HG03521 (cell line): Measurements from ENCODE around the gene DNAJC16.
"Not testable (repeated sequence)": the region's sequence is repeated elsewhere in the genome, so short reads cannot be mapped to it uniquely, and the experiment has no call there.

Experiments
- ATAC-seq: cut with Tn5 transposase; IDR thresholded peaks from one replicate; pipeline ENCODE4 v1.9.1; 2021; ENCODE audit warnings: mild to moderate bottlenecking, moderate library complexity; ENCODE audit not compliant: unreplicated experiment

The DNAJC16 gene

GRCh38 chr1:15578921-15579682, 52.5 kb downstream of the DNAJC16 start:
- ATAC-seq: no peak

GRCh38 chr1:15579683-15580047, 53.0 kb downstream of the DNAJC16 start:
- no peak for ATAC-seq

GRCh38 chr1:15583016-15583706, 56.5 kb downstream of the DNAJC16 start:
- ATAC-seq: no peak

GRCh38 chr1:15584489-15585363, 58.1 kb downstream of the DNAJC16 start, which contains the start of gene AGMAT:
AGMAT (minus strand) TSS chr1:15585051; CDS start chr1:15584967, 84 bp downstream.
- ATAC-seq: no peak

GRCh38 chr1:15592285-15592684, 65.6 kb downstream of the DNAJC16 start:
- ATAC-seq: no peak

GRCh38 chr1:15595809-15596617, 69.4 kb downstream of the DNAJC16 start:
- ATAC-seq: no peak

GRCh38 chr1:15598436-15598835, 71.8 kb downstream of the DNAJC16 start:
- no peak for ATAC-seq

GRCh38 chr1:15603050-15603965, 76.7 kb downstream of the DNAJC16 start:
- peak; percentile 87 for ATAC-seq

GRCh38 chr1:15603966-15604282, 77.3 kb downstream of the DNAJC16 start:
- ATAC-seq: not testable (repeated sequence)

- ATAC-seq: not testable (repeated sequence)
Measured at GRCh38 chr1:15604400-15604799, 77.8 kb downstream of the DNAJC16 start.

GRCh38 chr1:15605398-15606383, 79.0 kb downstream of the DNAJC16 start:
- ATAC-seq: no peak

- ATAC-seq: no peak
Measured at GRCh38 chr1:15609631-15610030, 83.0 kb downstream of the DNAJC16 start.

GRCh38 chr1:15610167-15610566, 83.5 kb downstream of the DNAJC16 start:
- ATAC-seq: no peak

GRCh38 chr1:15616373-15617172, 89.9 kb downstream of the DNAJC16 start:
- no peak for ATAC-seq

GRCh38 chr1:15617173-15618076, 90.8 kb downstream of the DNAJC16 start, which contains the start of gene DDI2:
DDI2 (plus strand) TSS chr1:15617458; CDS start chr1:15617671, 213 bp downstream.
- ATAC-seq: peak; percentile 84

- ATAC-seq: no peak
Measured at GRCh38 chr1:15618077-15618654, 91.5 kb downstream of the DNAJC16 start.
